H1 (cell line): ENCODE results near the gene NDUFB11. TPM values are rescaled to one million over a fixed set of nuclear protein-coding genes. Genes with fewer than 3 reads are reported as not detected.

Experiments
- CTCF ChIA-PET: fragments of 300-600 bp; sonication (Branson Sonifier 250); formaldehyde crosslinking; loops from one replicate; lab custom pipeline; 2021; ENCODE audit not compliant: partially characterized antibody; lab: Charles Lee
- POLR2A ChIA-PET: fragments of 300-600 bp; sonication (Branson Sonifier 250); formaldehyde crosslinking; loops from one replicate; lab custom pipeline; 2021; ENCODE audit warnings: inconsistent platforms; ENCODE audit not compliant: partially characterized antibody; lab: Charles Lee
- DNase-seq, 2 experiments: peaks; one replicate each; pipeline versions ENCODE4 v3.0.0 to v3.0.0-alpha.2; 2010 to 2022; ENCODE audit warnings: low spot score in 2 of 2, low read depth in 1 of 2, mixed read lengths in 1 of 2
- FAIRE-seq: peaks from 2 replicates; lab custom pipeline; 2011; peaks lifted over from hg19 to GRCh38; lab: Jason Lieb, UNC
- H2AFZ ChIP-seq: 2 replicates; pipeline ENCODE4 v1.8.1; 2012; ENCODE audit warnings: low read length, inconsistent platforms
- H2AK5ac ChIP-seq: 2 replicates; pipeline ENCODE4 v1.6.1; 2013; ENCODE audit warnings: low read depth, low read length
- H2BK120ac ChIP-seq: replicated peaks from 2 replicates; pipeline ENCODE3; 2013; ENCODE audit warnings: low read depth, low read length, inconsistent platforms
- H2BK12ac ChIP-seq: 2 replicates; pipeline ENCODE4 v1.6.1; 2013; ENCODE audit warnings: low read depth, low read length
- H2BK15ac ChIP-seq: 2 replicates; pipeline ENCODE4 v1.6.1; 2013; ENCODE audit warnings: low read length
- H2BK20ac ChIP-seq: 2 replicates; pipeline ENCODE4 v1.6.1; 2013; ENCODE audit warnings: low read length
- H2BK5ac ChIP-seq: 2 replicates; pipeline ENCODE4 v1.6.1; 2013; ENCODE audit warnings: low read depth, low read length
- H3K14ac ChIP-seq: 2 replicates; pipeline ENCODE4 v1.6.1; 2013; ENCODE audit warnings: inconsistent platforms; ENCODE audit not compliant: insufficient read length
- H3K18ac ChIP-seq: 2 replicates; pipeline ENCODE4 v1.6.1; 2013; ENCODE audit warnings: low read length; ENCODE audit errors: extremely low read depth
- H3K23ac ChIP-seq: 2 replicates; pipeline ENCODE4 v1.6.1; 2013; ENCODE audit warnings: inconsistent platforms; ENCODE audit not compliant: insufficient read length
- H3K23me2 ChIP-seq: 2 replicates; pipeline ENCODE4 v1.6.1; 2013; ENCODE audit warnings: low read depth, low read length
- H3K27ac ChIP-seq: 2 replicates; pipeline ENCODE4 v1.6.1; 2011; ENCODE audit warnings: low read depth, low read length, inconsistent platforms
- H3K27me3 ChIP-seq, 4 experiments: replicated peaks in 1 of 4; 1 replicate in 1 of 4; 2 replicates in 3 of 4; pipeline versions ENCODE4 v1.6.1 to v1.8.1; 2011 to 2013; ENCODE audit warnings: low read length in 3 of 4, mild to moderate bottlenecking in 3 of 4, inconsistent platforms in 2 of 4, mixed read lengths in 2 of 4, moderate library complexity in 1 of 4; ENCODE audit not compliant: control insufficient read depth in 3 of 4, insufficient read depth in 3 of 4; ENCODE audit errors: extremely low read depth in 1 of 4
- H3K36me3 ChIP-seq, 4 experiments: 2 replicates each; pipeline versions ENCODE4 v1.6.1 to v1.8.1; 2011 to 2013; ENCODE audit warnings: mild to moderate bottlenecking in 4 of 4, low read length in 3 of 4, moderate library complexity in 2 of 4, control low read depth in 1 of 4, inconsistent platforms in 1 of 4; ENCODE audit not compliant: insufficient read depth in 4 of 4, control insufficient read depth in 2 of 4
- H3K4ac ChIP-seq: replicated peaks from 2 replicates; pipeline ENCODE3; 2013; ENCODE audit warnings: low read length, low read depth, mixed read lengths, inconsistent platforms; ENCODE audit not compliant: insufficient read length
- H3K4me1 ChIP-seq, 4 experiments: replicated peaks in 1 of 4; 1 replicate in 1 of 4; 2 replicates in 3 of 4; pipeline versions ENCODE4 v1.6.1 to v1.8.1; 2011 to 2013; ENCODE audit warnings: low read length in 3 of 4, inconsistent platforms in 2 of 4, mixed read lengths in 1 of 4; ENCODE audit not compliant: insufficient read depth in 4 of 4, control insufficient read depth in 3 of 4
- H3K4me2 ChIP-seq, 2 experiments: 2 replicates each; pipeline versions ENCODE4 v1.6.1 to v1.8.1; 2011 to 2013; ENCODE audit warnings: low read depth in 2 of 2, low read length in 2 of 2, control low read depth in 1 of 2, inconsistent platforms in 1 of 2, mild to moderate bottlenecking in 1 of 2; ENCODE audit not compliant: insufficient read depth in 1 of 2
- H3K4me3 ChIP-seq, 4 experiments: fragments of 200-600, 300-600 bp in 1 of 4; sonication (generic), shearing (Covaris generic), sonication (Bioruptor Twin) in 1 of 4; 2 replicates each; pipeline versions ENCODE4 v1.5.1 to v1.8.1; 2011 to 2016; ENCODE audit warnings: low read length in 4 of 4, low read depth in 3 of 4, control low read depth in 2 of 4, inconsistent platforms in 2 of 4, mild to moderate bottlenecking in 2 of 4, mixed read lengths in 1 of 4, moderate library complexity in 1 of 4; ENCODE audit not compliant: insufficient read depth in 2 of 4; ENCODE audit errors: extremely low read depth in 1 of 4
- H3K56ac ChIP-seq: replicated peaks from 2 replicates; pipeline ENCODE3; 2013; ENCODE audit warnings: low read depth, mild to moderate bottlenecking, mixed read lengths, low read length, inconsistent platforms; ENCODE audit not compliant: insufficient read length
- H3K79me1 ChIP-seq: 2 replicates; pipeline ENCODE4 v1.6.1; 2013; ENCODE audit warnings: low read depth, low read length, control low read depth
- H3K79me2 ChIP-seq, 2 experiments: 2 replicates each; pipeline versions ENCODE4 v1.6.1 to v1.8.1; 2012 to 2013; ENCODE audit warnings: low read length in 2 of 2, mild to moderate bottlenecking in 2 of 2, inconsistent platforms in 1 of 2; ENCODE audit not compliant: insufficient read depth in 2 of 2, control insufficient read depth in 1 of 2
- H3K9ac ChIP-seq, 4 experiments: replicated peaks in 1 of 4; 1 replicate in 1 of 4; 2 replicates in 3 of 4; pipeline versions ENCODE4 v1.6.1 to v1.8.1; 2011 to 2013; ENCODE audit warnings: low read depth in 3 of 4, low read length in 3 of 4, control low read depth in 2 of 4, mild to moderate bottlenecking in 2 of 4, moderate library complexity in 2 of 4, inconsistent platforms in 1 of 4; ENCODE audit errors: extremely low read depth in 1 of 4
- H3K9me3 ChIP-seq, 2 experiments: 2 replicates each; pipeline versions ENCODE4 v1.6.1 to v1.8.1; 2012 to 2013; ENCODE audit warnings: mild to moderate bottlenecking in 2 of 2, moderate library complexity in 2 of 2, control low read depth in 1 of 2, inconsistent platforms in 1 of 2, low read depth in 1 of 2, low read length in 1 of 2, mixed read lengths in 1 of 2; ENCODE audit not compliant: insufficient read depth in 2 of 2
- H4K20me1 ChIP-seq, 2 experiments: replicated peaks in 1 of 2; 2 replicates each; pipeline versions ENCODE3 to v1.8.1; 2011 to 2013; ENCODE audit warnings: inconsistent platforms in 2 of 2, low read length in 2 of 2, mild to moderate bottlenecking in 1 of 2; ENCODE audit not compliant: insufficient read depth in 2 of 2, control insufficient read depth in 1 of 2
- H4K5ac ChIP-seq: 2 replicates; pipeline ENCODE4 v1.6.1; 2013; ENCODE audit warnings: low read length, low read depth, mixed read lengths, inconsistent platforms; ENCODE audit not compliant: insufficient read length
- H4K8ac ChIP-seq: 2 replicates; pipeline ENCODE4 v1.8.0; 2013; ENCODE audit warnings: mild to moderate bottlenecking, moderate library complexity, low read length, inconsistent platforms; ENCODE audit not compliant: insufficient read depth; ENCODE audit errors: extremely low read depth
- H4K91ac ChIP-seq: replicated peaks from 2 replicates; pipeline ENCODE3; 2013; ENCODE audit warnings: low read length, mixed read lengths, inconsistent platforms; ENCODE audit not compliant: insufficient read length
- ATF2 ChIP-seq: IDR thresholded peaks from 2 replicates; pipeline ENCODE4 v1.6.1; 2012; ENCODE audit warnings: low read length, inconsistent platforms
- CBX8 ChIP-seq: fragments of 300-800, 300-1000 bp; sonication (generic); IDR thresholded peaks from 2 replicates; pipeline ENCODE4 v1.7.1; 2016; ENCODE audit warnings: low read depth, low read length, borderline replicate concordance
- CHD1 ChIP-seq: IDR thresholded peaks from 2 replicates; pipeline ENCODE4 v1.6.1; 2012; ENCODE audit warnings: low read depth, low read length, improper control_type of control experiment
- CHD2 ChIP-seq: IDR thresholded peaks from 2 replicates; pipeline ENCODE4 v1.6.1; 2012; ENCODE audit warnings: low read length, improper control_type of control experiment
- CTBP2 ChIP-seq: IDR thresholded peaks from 2 replicates; pipeline ENCODE4 v1.7.0; 2011; ENCODE audit warnings: borderline replicate concordance, mild to moderate bottlenecking, moderate library complexity, mixed read lengths, low read length; ENCODE audit not compliant: insufficient read depth, insufficient read length
- EGR1 ChIP-seq: IDR thresholded peaks from 2 replicates; pipeline ENCODE4 v1.6.1; 2011; ENCODE audit warnings: low read depth, low read length, borderline replicate concordance
- HDAC2 ChIP-seq, 2 experiments: fragments of 300-600 bp in 1 of 2; sonication (generic) in 1 of 2; IDR thresholded peaks; 2 replicates each; pipeline ENCODE4 v1.6.1; 2011 to 2012; ENCODE audit warnings: low read depth in 2 of 2, low read length in 2 of 2, mild to moderate bottlenecking in 2 of 2, moderate library complexity in 2 of 2, borderline replicate concordance in 1 of 2, inconsistent platforms in 1 of 2
- SP4 ChIP-seq: IDR thresholded peaks from 2 replicates; pipeline ENCODE4 v1.6.1; 2012; ENCODE audit warnings: low read length, inconsistent platforms
- TBP ChIP-seq: IDR thresholded peaks from 2 replicates; pipeline ENCODE4 v1.6.1; 2011; ENCODE audit warnings: low read depth, low read length, improper control_type of control experiment
- WGBS, 2 experiments: shearing (Covaris generic) in 1 of 2; methylation state at CpG; one replicate each; pipeline versions ENCODE4 v1.1.6 to v1.1.7; 2013 to 2015; ENCODE audit warnings: low lambda C conversion rate in 2 of 2, mixed read lengths in 2 of 2, inconsistent platforms in 1 of 2, low coverage in 1 of 2, missing lambda C conversion rate in 1 of 2; ENCODE audit not compliant: insufficient replicate concordance in 2 of 2, insufficient coverage in 1 of 2, insufficient read length in 1 of 2; ENCODE audit errors: extremely low coverage in 1 of 2, missing lambda C conversion rate in 1 of 2; 5-methylcytosine and 5-hydroxymethylcytosine counted together
- polyA plus RNA-seq, 7 experiments: library from polyadenylated mRNA; depleted of rRNA in 3 of 7; stranded (reverse) in 5 of 7; unstranded in 2 of 7; fragments of >200 nt in 5 of 7; fragments of 200-250 nt in 2 of 7; gene quantifications; 1 replicate in 5 of 7; 2 replicates in 1 of 7; 4 replicates in 1 of 7; pipeline versions ENCODE4 v1.2.1 to v1.2.3, GENCODE V29; 2011 to 2013; ENCODE audit warnings: missing spikeins in 2 of 7, mixed read lengths in 2 of 7
- total RNA-seq: library from RNA; stranded (reverse); fragmentation: NEBNext Ultra II Directional; extraction: Animal tissue kit (Norgen Biotek cat#: 25700); gene quantifications from 2 replicates; pipeline ENCODE4 v1.2.1, GENCODE V29; 2021

NDUFB11 gene
- total and polyA plus RNA-seq, 2 of the 8 experiments (the other 6 are each of a cell fraction or from before 2014, with no cell fraction given), result 120 to 131 TPM

DNA sequence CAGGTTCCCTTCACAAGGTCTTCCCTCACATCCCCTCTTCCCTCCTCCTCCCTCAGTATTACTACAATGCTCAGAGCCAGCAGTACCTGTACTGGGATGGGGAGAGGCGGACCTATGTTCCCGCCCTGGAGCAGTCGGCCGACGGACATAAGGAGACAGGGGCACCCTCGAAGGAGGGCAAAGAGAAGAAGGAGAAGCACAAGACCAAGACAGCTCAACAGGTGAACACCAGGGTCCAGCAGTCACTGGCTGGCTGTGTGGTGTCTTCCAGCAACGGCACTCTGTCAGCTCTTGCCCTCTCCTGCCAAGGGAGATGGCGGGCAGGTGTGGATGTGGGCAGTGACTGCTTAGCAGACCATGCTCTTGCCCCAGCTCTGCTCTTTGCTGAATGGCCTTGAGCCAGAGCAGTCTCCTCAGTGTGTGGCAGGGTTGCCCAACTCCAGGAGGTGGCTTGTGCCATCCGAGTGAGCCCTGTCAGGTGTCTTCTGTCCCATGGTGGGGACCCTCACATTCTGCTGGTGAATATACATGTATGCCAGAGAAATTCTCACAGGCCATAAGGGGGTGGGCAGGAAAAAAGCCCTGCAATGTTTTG, 37.7 kb upstream of the NDUFB11 start:
- no peak for DNase-seq
- H4K5ac ChIP-seq, result no peak overlapping the region
- H2BK15ac ChIP-seq, result no peak overlapping the region
- no peak overlapping the region for H3K56ac ChIP-seq
- H3K4ac ChIP-seq, result no peak overlapping the region
- H2AK5ac ChIP-seq, result no peak overlapping the region
- no peak overlapping the region for H2BK12ac ChIP-seq
- CTCF ChIA-PET, result no interaction called here
- no peak overlapping the region for H2AFZ ChIP-seq
- H3K4me1 ChIP-seq, result peaks cover 0 to 2% (median 0%) of the 10 kb centered on the region in 4 experiments; a peak in 1 of 7 replicates
- no peak overlapping the region for H2BK120ac ChIP-seq
- no peak overlapping the region for H2BK5ac ChIP-seq
- H4K20me1 ChIP-seq, result peaks cover 0 to under 1% of the 10 kb centered on the region in 2 experiments
- no peaks in the 10 kb centered on the region for H3K27me3 ChIP-seq
- no peaks in the 10 kb centered on the region for H3K23me2 ChIP-seq
- H3K36me3 ChIP-seq, result peaks cover 2 to 45% (median 26%) of the 10 kb centered on the region in 4 experiments; a peak in 6 of 8 replicates
- no peak overlapping the region for H3K9ac ChIP-seq
- H3K18ac ChIP-seq, result no peak overlapping the region
- H4K8ac ChIP-seq, result no peak overlapping the region
- H3K79me2 ChIP-seq, result no peaks in the 10 kb centered on the region
- H4K91ac ChIP-seq, result no peak overlapping the region
- FAIRE-seq, result no peak
- no peaks in the 10 kb centered on the region for H3K79me1 ChIP-seq
- POLR2A ChIA-PET, result interaction anchor here (0.5 to 0.6 kb wide), 2 partner anchors 18 to 146 kb away, joined by 4 read pairs; no protein-coding TSS in a partner anchor
- no peak overlapping the region for H3K23ac ChIP-seq
- H3K4me2 ChIP-seq, result no peak overlapping the region
- no peaks in the 10 kb centered on the region for H3K9me3 ChIP-seq
- H3K14ac ChIP-seq, result no peak overlapping the region
- WGBS, 2 experiments, result 98% methylated on average over 9 of the region's 9 CpGs; no CpG with 5 or more reads in 1 of the 2 experiments
- H3K27ac ChIP-seq, result no peak overlapping the region
- H3K4me3 ChIP-seq, result no peak overlapping the region
- H2BK20ac ChIP-seq, result no peak overlapping the region
- TF ChIP-seq SP4 (no peak), HDAC2 (IDR thresholded peaks at IDR 0.05; ENCODE audit: borderline replicate concordance in 1 of 2, low read depth in 2 of 2, low read length in 2 of 2) (no peak), EGR1 (no peak), CBX8 (no peak), ATF2 (no peak), CHD1 (no peak), CHD2 (no peak), CTBP2 (no peak), TBP (no peak)
